ENCODE results near the gene BRINP3. TPM values are rescaled to one million over a fixed set of nuclear protein-coding genes. Genes with fewer than 3 reads are reported as not detected.

The BRINP3 gene
- total RNA-seq, 1 donor: not detected

DNA sequence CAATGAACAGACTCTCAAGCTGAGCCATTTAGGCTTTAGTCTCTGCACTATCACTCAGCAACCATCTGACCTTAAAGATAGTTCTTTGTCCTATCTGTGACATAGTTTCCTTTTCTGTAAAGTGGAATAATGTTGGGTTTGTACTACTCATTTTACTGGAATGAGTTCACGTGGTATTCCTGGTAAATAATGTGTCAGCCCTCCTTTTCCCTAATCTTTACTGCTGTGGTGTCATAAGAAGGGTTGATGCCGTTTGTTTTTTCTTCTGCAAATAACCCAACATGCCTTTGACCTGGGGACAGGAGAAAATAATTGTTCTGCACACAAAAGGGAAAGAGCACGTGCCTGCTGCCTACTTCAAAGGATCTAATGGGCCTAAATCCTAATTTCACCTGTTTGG, 297.8 kb downstream of the BRINP3 start:
- DNase-seq (ENCODE audit: insufficient read length, low spot score, missing footprints): no peak
- Histone ChIP-seq H2AFZ (ENCODE audit: low read length) (no peak overlapping the region), H3K9me3 (ENCODE audit: low read depth, low read length) (no peaks in the 10 kb centered on the region), H3K4me2 (ENCODE audit: insufficient read depth, low read length) (no peak overlapping the region), H3K79me2 (ENCODE audit: insufficient read depth, low read length) (no peaks in the 10 kb centered on the region), H3K27ac (ENCODE audit: low read depth, low read length) (no peak overlapping the region), H3K4me3 (ENCODE audit: insufficient read depth, low read length) (no peak overlapping the region), H3K27me3 (ENCODE audit: insufficient read depth, low read length) (no peaks in the 10 kb centered on the region), H3K4me1 (ENCODE audit: insufficient read depth, low read length) (no peaks in the 10 kb centered on the region), H4K20me1 (ENCODE audit: insufficient read depth, low read length) (no peaks in the 10 kb centered on the region), H3K36me3 (ENCODE audit: insufficient read depth, low read length) (no peaks in the 10 kb centered on the region)
- TF ChIP-seq, protein P1, sequence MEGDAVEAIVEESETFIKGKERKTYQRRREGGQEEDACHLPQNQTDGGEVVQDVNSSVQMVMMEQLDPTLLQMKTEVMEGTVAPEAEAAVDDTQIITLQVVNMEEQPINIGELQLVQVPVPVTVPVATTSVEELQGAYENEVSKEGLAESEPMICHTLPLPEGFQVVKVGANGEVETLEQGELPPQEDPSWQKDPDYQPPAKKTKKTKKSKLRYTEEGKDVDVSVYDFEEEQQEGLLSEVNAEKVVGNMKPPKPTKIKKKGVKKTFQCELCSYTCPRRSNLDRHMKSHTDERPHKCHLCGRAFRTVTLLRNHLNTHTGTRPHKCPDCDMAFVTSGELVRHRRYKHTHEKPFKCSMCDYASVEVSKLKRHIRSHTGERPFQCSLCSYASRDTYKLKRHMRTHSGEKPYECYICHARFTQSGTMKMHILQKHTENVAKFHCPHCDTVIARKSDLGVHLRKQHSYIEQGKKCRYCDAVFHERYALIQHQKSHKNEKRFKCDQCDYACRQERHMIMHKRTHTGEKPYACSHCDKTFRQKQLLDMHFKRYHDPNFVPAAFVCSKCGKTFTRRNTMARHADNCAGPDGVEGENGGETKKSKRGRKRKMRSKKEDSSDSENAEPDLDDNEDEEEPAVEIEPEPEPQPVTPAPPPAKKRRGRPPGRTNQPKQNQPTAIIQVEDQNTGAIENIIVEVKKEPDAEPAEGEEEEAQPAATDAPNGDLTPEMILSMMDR (IDR thresholded peaks at IDR 0.05; ENCODE audit: extremely low read depth, low read depth, low read length): no peak

DNA sequence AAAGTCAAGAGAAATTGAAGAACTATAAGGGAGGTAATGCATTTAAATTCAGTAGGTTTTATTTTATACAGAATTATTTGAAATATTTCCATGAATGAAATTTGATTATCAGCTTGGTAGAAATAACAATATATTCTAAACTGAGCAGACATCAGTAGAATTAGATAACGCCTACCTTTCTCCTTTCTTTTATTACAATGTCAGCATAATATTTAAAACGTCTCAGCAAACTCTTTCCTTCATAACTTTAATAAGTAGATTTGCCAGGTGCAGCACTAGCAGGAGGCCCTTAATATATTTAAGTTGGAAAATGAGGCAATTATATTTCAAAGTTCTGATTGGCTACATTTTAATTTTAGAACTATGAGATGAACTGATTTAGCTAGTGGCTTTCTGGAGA, 298.8 kb downstream of the BRINP3 start:
- Histone ChIP-seq H3K4me3 (ENCODE audit: insufficient read depth, low read length) (no peak overlapping the region), H3K27ac (ENCODE audit: low read depth, low read length) (no peak overlapping the region), H3K9me3 (ENCODE audit: low read depth, low read length) (no peaks in the 10 kb centered on the region), H3K4me2 (ENCODE audit: insufficient read depth, low read length) (no peak overlapping the region), H2AFZ (ENCODE audit: low read length) (no peak overlapping the region), H3K36me3 (ENCODE audit: insufficient read depth, low read length) (no peaks in the 10 kb centered on the region), H3K79me2 (ENCODE audit: insufficient read depth, low read length) (no peaks in the 10 kb centered on the region), H4K20me1 (ENCODE audit: insufficient read depth, low read length) (no peaks in the 10 kb centered on the region), H3K4me1 (ENCODE audit: insufficient read depth, low read length) (no peaks in the 10 kb centered on the region), H3K27me3 (ENCODE audit: insufficient read depth, low read length) (no peaks in the 10 kb centered on the region)
- TF ChIP-seq, protein P1 (IDR thresholded peaks at IDR 0.05; ENCODE audit: extremely low read depth, low read depth, low read length): no peak
- DNase-seq (ENCODE audit: insufficient read length, low spot score, missing footprints): no peak

DNA sequence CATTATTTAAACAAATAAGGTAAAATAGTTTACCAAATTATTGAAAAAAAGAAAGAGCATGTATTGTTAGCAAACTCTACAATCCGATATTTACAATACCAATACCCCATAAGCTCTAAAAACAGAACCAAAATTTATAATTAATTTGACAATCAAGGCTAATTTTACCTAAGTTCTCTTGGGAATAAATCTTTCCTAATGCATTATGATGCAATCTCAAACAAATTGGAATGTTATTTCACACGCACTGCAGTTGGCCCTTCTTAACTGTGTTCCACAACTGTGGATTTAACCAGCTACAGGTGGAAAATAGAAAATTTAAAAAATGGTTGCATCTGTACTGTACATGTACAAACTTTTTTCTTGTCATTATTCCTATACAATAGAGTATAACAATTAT, 300.1 kb downstream of the BRINP3 start:
- no peaks in the 10 kb centered on the region for H4K20me1 ChIP-seq (ENCODE audit: insufficient read depth, low read length)
- TF ChIP-seq, protein P1 (IDR thresholded peaks at IDR 0.05; ENCODE audit: extremely low read depth, low read depth, low read length): no peak
- no peak overlapping the region for H2AFZ ChIP-seq (ENCODE audit: low read length)
- no peaks in the 10 kb centered on the region for H3K27me3 ChIP-seq (ENCODE audit: insufficient read depth, low read length)
- peaks cover 1% of the 10 kb centered on the region for H3K9me3 ChIP-seq (ENCODE audit: low read depth, low read length)
- no peak overlapping the region for H3K4me3 ChIP-seq (ENCODE audit: insufficient read depth, low read length)
- H3K79me2 ChIP-seq (ENCODE audit: insufficient read depth, low read length): no peaks in the 10 kb centered on the region
- no peak overlapping the region for H3K27ac ChIP-seq (ENCODE audit: low read depth, low read length)
- H3K4me1 ChIP-seq (ENCODE audit: insufficient read depth, low read length): no peaks in the 10 kb centered on the region
- no peak overlapping the region for H3K4me2 ChIP-seq (ENCODE audit: insufficient read depth, low read length)
- H3K36me3 ChIP-seq (ENCODE audit: insufficient read depth, low read length): no peaks in the 10 kb centered on the region
- DNase-seq (ENCODE audit: insufficient read length, low spot score, missing footprints): no peak

DNA sequence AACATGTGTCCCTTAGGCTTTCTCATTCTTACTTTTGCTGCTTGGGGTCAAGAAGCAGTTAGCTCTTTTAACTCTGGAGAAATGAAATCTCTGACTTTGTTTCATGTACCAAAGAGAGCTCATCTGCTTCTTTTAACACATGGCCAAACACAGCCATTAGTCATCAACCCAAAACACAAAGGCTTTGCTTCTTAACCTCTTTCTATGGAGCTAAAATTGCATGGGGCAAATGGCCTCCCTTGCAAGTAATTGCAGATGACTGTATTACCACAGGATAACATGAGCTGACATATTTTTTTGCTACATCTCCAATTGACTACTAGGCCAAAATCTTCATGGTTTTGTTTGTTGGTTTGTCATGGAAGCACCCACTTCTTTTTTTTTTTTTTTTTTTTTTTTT, 300.9 kb downstream of the BRINP3 start:
- Histone ChIP-seq H3K4me3 (ENCODE audit: insufficient read depth, low read length) (no peak overlapping the region), H3K4me2 (ENCODE audit: insufficient read depth, low read length) (no peak overlapping the region), H4K20me1 (ENCODE audit: insufficient read depth, low read length) (no peaks in the 10 kb centered on the region), H2AFZ (ENCODE audit: low read length) (no peak overlapping the region), H3K79me2 (ENCODE audit: insufficient read depth, low read length) (no peaks in the 10 kb centered on the region), H3K9me3 (ENCODE audit: low read depth, low read length) (peaks cover 4% of the 10 kb centered on the region), H3K27ac (ENCODE audit: low read depth, low read length) (no peak overlapping the region), H3K36me3 (ENCODE audit: insufficient read depth, low read length) (no peaks in the 10 kb centered on the region), H3K27me3 (ENCODE audit: insufficient read depth, low read length) (no peaks in the 10 kb centered on the region), H3K4me1 (ENCODE audit: insufficient read depth, low read length) (no peaks in the 10 kb centered on the region)
- no peak for DNase-seq (ENCODE audit: insufficient read length, low spot score, missing footprints)
- TF ChIP-seq, protein P1 (IDR thresholded peaks at IDR 0.05; ENCODE audit: extremely low read depth, low read depth, low read length): no peak
